NT2/D1 (cell line): ENCODE measurements around the gene CRISPLD2.

Source experiments
- SUZ12 ChIP-seq: IDR thresholded peaks from 2 replicates; pipeline ENCODE4 v1.6.1; 2011; ENCODE audit not compliant: insufficient read length, insufficient read depth; ENCODE audit errors: extremely low read depth
- ZNF274 ChIP-seq: IDR thresholded peaks from 2 replicates; pipeline ENCODE4 v1.6.1; 2011; ENCODE audit warnings: mild to moderate bottlenecking, low read depth, low read length

DNA sequence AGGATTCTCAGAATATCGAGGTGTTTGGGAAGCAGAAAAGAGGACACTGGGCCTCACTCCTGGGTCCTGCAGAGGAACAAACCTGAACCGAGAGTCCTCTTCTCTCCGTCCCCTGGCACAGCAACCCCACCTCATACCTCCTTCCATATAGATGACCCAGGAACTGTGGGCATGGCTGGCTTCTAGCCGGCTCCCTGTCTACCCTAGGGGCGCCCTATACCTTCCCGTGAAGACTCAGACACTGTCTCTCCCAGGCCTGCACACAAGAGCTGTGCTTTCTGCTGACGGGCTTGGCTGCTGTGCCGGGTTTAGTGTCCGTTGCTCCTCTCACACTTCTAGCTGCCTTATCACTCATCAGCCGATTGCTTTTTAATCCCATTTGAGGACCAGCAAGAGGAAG lies 46.5 kb upstream of the CRISPLD2 start:
- TF ChIP-seq SUZ12 (no peak), ZNF274 (no peak)
